Fibroblast of skin of left biceps (primary cell): ENCODE measurements around the gene PANX1.

ENCODE experiments used
- DNase-seq, 2 experiments: peaks; one replicate each; pipeline ENCODE4 v3.0.0-alpha.2; 2013; ENCODE audit warnings: low read depth in 2 of 2

The PANX1 gene

DNA sequence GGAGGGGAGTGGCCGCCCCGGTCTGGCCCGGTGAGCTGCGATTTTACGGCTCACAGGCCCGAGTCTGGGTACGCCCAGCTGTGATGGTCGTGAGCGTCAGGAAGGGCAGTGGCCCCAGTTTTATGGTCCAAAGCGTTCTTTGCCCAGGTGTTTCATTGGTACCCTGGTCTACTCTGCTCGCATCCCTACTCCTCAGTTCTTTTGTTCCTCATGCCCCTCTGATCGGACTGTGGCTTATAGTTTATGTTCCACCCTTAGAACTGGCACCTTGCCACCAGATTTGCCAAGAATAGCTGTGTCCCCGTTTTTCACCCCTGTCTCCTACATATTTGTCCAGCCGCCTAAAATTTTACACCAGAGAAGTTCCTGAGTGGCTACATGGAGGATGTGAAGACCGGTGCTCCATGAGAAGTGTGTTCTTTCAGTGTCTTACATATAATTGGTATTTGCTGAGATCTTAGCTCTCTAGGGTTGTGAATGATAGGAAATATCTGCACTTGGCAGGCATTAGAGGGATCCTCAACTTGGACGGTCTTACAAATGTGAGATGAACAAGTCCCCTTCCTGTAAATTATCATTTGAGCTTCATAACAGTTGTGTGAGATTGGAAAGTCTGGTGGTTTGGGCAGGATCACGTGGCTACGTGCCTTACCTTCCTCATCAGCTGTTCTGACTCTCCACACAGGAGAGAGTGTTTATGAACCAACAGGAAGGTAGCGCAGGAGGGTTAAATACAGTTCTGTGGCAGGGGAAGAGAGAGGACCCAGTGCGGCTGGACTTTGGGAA is 1.1 kb downstream of the PANX1 start:
- DNase-seq = no peak

DNA sequence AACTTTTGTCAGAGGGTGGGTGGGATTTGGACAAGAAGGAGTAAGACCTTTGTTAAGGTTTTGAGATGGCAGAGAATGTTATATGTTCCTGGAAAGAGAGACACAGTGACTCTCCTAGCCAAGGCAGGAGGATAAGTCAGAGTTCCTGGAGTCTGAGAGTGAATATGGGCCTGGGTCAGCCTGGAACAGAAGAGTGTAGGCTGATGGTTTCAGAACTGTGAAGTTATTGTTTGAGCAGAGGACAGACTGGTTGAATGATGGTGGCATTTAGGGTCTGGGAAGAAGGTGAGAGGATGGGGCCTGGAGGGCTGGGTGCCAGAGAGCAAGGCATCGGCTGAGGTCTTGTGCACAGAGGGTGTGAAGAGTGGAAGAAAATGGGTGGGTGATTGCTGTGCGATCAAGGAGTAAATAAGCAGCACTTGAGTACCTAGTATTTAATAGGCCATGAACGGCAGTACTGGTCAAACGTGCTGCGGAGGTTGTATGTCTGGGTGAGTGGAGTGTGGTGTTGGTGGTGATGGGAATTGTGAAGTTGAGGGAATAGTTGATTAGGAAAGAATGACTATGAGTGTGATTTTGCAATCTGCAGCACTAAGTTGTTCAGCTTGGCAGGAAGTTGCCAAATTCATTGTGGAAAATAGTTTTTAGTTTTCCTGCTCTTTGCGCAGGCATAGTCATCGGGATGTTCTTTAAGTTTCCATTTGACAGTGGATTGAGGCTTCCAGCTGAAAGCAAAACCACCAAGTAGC is 1.8 kb downstream of the PANX1 start:
- peak; percentile 76 to 77 for DNase-seq

DNA sequence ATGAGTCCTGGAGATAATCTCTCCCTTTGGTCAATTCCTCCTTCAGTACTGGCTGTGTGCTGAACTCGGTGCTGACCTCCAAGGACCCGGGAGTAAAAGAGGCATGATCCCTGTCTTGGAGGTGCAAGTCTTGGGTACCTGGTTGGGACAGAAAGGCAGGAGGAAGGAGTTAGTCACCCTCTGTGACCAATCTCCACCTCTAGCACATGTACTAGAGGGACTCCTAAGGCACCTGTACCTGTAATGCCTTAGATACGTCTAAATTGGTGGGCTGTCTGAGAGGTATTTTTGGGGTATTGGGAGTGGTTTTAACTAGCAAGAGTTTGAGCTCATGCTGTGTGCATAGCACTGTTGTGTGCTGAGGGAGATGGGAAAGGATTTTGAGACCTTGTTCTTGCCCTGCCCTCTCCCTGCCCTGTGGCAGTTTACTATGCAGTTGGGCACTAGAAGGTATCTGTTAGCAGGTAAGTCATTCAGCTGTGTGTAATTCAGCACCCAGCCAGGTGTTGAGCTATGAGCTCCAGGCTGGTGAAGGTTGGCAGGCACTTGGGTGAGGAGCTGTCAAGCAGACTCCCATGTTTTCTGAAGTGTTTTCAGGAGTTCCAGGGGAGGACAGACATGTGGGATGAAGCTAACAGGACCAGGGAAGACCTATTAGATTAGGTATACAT is 2.5 kb downstream of the PANX1 start:
- DNase-seq = no peak

DNA sequence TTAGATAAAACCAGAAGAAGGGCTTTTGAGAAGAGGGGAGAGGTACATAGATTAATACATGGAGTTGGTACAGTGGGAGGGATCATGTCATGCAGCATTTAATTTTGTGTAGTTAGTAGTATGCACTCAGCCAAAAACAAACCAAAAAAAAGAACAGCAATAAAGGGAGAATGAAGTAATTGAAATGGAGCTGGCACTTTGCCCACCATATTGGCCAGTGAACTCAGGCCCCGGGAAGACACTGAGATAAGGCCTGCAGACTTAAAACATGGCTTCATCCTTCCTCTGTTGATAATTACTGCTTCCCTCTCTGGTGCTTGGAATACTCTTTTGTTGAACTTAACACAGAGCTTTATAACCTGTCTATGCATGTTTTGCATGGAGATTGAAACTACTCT is 3.1 kb downstream of the PANX1 start:
- DNase-seq = no peak

DNA sequence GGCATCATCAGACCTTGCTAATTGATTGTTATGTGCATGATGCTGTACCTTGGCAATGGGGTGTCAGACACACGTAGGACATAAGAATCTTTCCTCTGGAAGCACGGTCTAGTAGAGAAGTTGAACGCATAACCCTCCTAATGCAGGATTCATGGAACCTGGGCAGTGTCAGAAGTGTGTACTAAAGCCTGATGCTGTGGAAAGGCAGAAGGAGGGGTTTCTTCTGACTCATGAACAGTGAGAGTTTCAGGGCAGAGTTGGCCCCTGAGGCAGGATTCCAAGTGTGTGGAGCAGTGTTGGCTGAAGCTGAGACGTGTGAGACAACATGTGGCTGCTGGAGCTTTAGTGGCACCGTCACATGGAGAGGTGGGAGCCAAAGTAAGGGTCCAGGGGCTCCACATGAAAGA is 3.5 kb downstream of the PANX1 start:
- DNase-seq = peak in 1 of 2 experiments; percentile 65

DNA sequence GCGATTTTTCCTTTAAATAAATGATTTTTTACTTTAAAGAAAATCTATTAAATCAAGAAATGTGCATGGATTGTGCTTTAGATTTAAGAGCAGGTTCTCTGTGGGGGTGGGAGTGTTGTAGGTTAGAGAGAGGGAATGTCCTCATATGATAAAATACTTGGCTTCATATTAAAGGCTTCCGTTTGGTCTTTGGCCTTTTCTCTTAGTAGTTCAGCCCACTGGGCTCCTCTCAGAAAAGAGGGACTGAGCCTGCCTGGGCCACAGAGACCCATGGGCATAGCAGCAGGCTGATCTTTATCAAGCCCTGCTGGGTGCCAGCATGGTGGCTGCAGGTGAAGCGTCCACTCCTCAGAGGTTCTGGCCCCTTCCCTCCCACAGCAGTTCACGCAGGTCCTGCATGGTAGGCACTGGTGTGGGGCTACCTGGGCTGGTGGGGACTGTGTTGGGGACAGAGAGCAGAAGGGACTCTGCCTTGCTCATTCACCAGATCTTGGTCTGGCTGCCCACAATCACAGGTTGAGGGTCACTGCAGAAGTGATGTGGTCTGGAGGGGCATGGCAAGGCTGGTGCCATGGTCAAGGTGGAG is 4.3 kb downstream of the PANX1 start:
- DNase-seq = no peak

DNA sequence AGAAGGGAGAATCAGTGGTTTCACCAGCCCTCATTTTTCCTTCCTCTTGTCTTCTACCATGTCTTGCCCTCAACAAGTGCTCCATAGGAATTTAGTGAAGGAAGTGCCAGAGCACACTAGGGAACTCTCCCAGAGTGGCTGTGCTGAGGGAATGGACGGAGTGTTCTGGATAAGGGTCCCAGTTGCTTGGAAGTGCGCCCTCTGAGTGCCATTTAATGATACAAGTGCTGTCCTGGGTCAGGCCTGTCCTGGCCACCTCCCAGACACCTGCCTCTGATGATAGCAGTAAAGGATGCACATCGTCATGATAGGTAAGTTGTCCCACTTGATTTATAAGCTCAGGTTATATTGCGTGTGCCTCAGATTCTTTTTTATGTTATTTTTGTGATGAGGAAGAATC is 5.1 kb downstream of the PANX1 start:
- no peak for DNase-seq

DNA sequence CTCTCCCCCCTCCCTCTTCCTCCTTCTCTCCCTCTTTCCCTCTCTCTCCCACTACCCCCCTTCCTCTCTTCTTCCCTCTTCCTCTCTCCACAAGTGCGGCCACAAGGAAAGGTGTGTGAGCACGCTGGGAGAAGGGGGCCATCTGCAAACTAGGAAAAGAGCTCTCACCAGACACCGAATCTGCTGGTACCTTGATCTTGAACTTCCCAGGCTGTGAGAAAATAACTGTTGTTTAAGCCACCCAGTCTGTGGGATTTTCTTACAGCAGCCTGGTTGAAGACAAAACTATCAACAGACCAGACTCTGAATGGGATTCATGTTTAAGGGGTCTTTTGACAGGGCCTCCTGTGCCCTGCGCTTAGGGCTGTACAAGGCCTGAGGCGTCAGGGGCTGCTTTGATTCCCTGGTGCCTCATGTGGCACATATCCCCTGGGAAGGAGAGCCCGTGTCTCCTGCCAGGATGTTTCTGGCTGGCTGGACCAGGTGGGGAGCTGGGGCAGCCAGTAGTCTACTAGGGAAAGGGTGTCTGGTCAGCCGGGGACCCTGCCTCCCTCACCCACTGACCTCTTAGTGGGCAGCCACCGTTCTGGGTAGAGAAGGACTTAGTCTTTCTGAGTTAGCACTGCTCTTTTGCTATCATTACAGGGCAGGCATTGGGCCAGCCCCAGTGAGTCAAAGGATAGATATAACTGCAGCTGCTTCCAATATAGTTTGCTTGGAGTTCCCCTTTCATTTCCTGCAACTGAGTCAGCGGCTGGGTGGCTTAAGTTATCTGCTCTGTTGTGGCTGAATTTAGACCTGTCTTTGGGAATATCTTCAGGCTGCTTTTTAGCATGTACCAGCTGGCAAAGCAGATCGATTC is 6.2 kb downstream of the PANX1 start:
- DNase-seq = peak; percentile 78 to 79

DNA sequence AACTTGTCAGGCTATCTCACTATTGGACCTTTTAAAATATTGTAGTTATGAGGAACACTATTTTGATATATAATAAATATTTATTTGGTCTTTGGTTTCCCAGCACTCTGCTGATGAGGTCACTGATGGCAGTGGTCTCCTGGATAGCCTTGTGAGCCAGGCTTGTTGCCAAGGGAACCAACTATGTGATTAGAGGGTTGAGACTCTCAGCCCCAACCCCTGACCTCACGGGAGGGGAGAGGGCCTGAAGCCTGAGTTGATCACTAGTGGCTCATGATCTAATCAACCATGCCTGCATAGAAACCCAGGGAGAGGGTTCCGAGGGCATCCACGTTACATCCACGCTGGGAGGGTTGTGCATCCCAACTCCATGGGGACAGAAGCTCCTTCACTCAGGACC is 10.8 kb downstream of the PANX1 start:
- no peak for DNase-seq

DNA sequence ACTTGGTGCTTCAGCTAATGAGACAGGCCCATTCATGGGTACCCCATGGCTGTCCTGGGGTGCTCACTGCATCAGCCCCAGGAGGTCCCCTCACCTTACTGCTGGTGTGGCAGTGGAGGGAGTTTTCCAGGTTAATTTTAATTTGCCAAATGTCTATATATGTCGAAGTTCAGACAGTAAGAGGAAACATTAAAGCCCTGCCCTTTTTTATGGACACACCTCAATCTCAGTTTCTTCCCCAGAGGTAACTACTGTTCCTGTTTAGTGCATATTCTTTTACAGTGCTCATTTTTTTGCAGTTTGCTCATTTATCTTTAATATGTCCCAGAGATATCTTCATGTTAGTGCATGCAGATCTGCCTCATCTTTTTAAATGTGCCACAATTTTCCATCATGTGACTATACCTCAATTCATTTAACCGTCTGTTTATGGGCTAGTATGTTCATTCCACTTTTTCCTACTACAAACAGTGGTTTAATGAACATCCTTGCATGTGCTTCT is 11.6 kb downstream of the PANX1 start:
- no peak for DNase-seq

DNA sequence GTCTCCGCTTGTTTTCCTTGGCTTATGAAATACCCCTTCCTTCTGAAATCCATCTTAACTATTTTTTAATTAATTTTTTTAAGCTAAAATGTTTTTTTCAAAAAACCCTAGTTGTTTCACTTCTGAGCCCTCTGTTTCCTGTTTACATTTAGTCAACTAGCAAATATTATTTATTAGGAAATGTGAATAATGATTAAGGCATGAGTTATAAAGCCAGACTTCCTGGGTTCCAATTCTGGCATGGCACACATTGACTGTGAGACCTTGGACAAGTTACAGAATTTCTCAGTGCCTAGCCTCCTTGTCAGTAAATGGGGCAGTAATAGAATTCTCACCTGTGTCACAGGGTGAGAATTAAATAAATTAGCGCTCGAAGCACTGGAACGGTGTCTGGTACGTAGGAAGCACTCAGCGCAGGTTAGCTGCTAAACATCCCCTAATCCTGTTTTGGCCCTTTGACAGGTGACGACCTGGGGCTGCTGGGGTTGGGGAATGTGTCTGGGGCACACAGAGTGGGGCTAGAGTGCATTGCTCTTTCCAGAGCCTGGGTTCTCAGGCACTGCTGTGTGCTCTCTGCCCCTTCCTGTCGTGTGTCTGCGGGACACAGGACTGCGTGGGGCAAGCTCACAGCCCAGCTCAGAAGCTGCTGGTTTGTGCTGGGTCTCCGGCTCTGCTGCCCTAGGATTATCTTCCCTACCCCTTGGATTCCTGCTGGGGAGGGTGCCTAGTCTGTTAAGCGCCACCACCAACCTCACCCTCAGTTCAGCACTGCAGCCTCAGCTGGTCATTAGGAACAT is 13.1 kb downstream of the PANX1 start:
- DNase-seq = no peak

DNA sequence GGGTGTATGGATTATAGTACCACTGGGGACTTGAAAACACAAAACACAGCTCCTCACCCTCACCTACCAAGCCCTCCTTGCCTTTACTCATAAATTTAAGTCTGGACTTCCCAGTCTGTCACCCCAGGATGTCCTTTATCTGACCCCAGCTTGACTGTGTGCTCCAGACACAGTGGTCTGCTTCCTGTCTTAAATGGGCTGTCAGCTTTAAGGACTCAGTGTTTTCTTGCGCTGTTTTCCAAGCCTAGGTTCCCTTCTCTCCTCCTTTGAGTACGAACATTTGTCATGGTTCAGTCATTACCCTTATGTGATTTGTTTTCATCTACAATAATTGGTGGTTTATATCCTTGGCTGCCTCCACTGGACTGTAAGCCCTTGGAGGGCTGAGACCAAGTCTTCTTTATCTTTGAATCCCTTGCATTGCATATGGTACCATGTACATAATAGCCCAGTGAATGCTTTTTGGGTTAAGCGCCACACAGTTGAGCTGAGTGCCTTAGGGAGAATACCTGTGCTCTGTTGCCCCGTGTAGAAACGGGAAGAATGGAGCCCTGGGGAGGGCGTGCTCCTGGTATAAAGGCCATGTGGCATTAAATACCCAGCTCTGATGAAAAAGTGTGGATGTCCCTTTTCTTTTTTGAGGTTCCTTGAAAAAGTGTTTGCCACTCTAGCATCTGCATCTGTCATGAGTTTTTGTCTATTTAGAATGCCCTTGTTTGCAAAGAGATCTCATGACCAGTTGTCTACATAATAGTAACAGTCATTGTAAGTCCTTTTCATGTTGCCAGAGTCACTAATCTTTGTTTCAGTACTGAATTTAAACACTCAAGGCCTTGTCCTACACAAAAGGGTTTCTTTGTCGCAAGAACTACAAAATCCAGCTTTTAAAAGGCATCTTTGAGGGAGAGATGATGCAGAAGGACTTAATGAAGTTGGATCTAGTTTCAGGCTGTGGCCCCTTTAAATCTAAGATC is 14.0 kb downstream of the PANX1 start:
- DNase-seq = no peak

DNA sequence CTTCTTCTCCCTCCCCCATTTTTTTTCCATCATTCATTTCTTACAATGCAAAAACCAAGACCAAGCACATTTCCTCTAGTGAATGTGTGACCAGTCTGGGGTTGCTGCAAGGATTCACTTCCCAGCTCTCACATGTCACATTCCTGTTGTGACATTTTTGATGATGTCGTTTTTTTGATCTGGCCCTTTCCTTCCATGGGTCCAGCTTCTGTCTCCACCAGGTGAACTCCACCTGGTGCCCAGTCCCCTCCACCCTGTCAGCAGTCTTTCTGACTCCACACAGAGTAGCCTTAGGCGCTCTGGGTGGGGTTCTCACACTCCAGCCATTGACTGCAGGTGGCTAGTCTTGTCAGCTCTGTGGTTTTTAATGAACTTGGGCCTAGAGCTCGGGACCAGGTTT is 15.6 kb downstream of the PANX1 start:
- no peak for DNase-seq

DNA sequence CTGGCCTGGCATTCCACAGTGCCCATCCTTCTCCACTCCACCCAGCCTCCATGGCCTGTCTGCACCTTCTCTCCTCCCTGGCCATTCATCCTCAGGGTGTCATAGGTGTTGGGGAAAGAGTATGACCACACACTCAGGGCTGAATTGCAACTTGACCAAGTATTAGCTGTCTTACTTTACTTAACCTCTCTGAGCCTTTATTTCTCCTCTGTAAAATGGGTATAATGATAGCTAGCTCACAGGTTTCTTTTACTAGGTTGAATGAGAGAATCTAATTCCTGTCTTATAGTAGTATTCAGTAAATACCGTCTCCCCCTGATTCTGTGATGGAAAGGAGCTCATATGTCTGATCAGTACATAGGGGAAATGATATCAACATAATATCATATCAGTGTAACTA is 16.0 kb downstream of the PANX1 start:
- DNase-seq = no peak

DNA sequence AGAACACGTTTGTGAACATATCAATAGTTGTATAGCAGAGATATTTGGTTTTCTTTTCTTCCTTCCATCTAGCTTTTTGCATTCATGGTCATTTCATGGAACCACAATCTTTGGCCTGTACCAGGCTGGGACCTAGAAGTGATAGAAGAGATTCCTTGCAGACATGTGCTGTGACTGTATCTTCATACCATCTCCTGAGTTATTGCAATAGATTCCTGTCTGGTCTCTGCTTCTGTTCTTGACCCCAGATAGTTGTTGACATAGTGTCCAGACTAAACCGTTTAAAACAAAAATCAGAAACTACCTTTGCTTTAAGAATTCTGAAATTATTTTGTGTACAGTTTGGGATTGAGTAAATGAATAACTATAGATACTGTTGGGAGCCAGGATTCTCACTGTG is 16.8 kb downstream of the PANX1 start:
- no peak for DNase-seq

DNA sequence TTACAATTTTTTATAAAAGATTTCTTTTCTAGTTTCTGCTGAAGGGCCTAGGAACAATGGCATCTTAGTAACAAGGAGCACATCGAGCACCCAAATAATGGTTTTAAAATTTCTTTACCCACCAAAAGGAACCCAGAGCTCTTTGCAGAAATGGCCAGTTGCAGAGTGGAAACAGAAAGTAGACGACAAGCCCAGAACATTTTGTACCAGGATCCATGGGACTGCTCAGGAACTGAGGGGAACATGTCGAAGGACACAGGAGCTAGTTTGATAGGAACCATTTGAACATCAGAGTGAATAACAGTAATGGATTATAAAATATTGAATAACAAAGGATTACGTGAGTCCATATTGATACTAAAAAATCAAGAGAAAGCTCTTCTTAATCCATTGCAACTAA is 17.3 kb downstream of the PANX1 start:
- no peak for DNase-seq

DNA sequence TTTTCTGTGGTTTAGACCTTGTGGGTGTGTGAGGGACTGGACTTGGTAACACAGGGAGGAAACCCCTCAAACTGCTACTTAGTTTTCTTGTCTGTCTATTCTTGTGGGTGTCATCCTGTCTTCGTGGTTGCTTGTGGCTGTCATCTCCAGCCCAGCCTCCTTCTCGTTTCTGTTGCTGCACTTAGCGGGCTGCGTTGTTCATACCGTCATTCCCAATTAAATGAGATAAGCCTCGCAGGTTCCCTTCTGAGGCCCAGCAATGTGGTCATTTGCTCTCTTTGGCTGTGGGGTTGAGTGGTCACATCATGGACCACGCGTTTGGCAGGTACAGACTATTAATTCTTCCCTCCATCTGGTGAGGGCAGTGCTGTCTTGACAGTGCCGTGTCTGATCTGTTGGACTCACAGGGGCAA is 18.8 kb downstream of the PANX1 start:
- no peak for DNase-seq

DNA sequence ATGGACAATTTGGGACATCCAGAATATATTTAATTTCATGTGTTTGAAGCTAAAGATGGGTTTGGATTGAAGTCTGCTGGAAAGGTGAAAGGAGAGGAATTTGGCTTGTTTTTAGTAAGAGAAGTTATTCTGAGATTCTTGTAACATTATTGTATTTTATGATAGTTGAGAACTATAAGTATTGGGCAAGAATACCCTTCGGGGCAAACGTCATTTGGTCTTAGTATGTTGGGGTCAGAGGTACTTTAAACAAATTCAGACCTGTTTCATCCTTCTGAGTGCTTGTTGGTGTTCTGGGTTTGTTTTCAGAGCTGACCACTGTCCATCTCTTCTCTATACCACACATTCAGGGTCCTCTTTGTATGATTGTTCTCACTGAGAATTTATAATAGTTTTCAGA is 19.5 kb downstream of the PANX1 start:
- DNase-seq = no peak

DNA sequence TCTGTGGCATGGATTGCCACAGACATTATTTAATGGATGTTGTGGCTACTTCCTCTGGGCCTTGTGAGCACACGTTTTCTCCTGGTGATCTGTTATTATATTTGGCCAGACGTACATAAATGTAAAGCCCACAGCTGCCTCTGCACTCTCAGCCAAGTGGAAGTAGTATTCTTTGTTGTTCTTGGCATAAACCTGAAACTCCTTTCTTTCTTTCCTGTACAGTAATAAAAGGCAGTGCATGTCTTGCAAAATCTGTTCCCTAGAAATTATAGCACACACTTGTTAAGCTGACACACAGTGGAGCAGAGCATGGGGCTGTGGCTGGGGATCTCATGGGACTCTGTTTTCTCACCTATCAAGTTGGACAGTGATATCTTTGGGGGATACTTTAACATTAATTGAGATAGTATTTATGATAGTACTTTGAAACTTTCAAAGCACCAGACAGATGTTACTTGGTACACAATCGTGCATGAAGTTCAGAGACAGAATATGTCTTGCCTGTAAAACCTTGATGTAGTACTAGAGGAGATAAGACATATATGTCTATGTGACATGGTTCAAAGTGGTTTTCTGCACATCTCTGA is 20.9 kb downstream of the PANX1 start:
- peak in 1 of 2 experiments; percentile 56 for DNase-seq
